GM12873 (cell line): ENCODE data around the gene LOXL3.

Experiments
- TF ChIP-seq, protein P1 (sequence below): IDR thresholded peaks from 2 replicates; pipeline ENCODE4 v1.5.1; 2012; ENCODE audit warnings: low read depth, mild to moderate bottlenecking, moderate library complexity, low read length, control low read depth; ENCODE audit not compliant: insufficient read depth; ENCODE audit errors: missing control alignments

LOXL3 gene

DNA sequence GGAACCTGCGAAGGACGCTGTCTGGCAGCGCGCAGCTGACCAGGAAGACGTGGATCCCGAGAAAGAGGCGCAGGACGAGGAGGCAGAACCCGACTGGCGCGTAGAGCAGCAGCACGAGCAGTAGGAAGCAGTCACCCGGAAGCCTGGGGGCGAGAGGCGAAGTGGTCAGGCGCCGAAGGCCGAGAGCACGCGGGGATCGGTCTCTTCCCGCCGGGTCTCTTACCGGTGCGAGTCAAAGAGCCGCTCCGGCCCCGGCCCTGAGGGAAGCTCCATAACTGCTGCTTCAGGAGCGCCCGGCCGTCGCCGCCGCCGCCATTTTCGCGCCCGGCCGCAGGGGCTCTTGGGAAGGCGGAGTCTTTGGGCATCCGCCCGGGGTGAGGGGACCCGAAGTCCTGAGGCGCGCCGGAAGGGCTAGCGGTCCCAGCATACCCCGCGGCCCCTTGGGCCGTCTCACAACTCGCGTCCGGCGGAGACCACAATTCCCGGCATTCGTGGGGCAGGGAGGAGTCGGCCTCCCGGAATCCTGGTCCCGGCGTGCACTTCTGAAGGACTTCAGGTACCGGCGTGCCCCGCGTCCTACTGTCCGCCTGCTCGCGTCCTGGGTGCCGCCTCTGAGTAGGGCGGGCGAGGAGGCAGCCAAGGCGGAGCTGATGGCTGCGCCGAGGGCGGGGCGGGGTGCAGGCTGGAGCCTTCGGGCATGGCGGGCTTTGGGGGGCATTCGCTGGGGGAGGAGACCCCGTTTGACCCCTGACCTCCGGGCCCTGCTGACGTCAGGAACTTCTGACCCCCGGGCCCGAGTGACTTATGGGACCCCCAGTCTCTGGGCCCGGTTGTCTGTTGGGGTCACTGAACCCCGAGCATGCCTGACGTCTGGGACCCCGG lies 24.1 kb downstream of the LOXL3 start, which contains the start of the genes AUP1 and HTRA2:
AUP1 (minus strand) TSS at position 350 of the 882 bp plus-strand sequence; CDS start at position 273, 77 bp downstream.
HTRA2 (plus strand) TSS at position 577 of the 882 bp plus-strand sequence; CDS start at position 651, 74 bp downstream.
- TF ChIP-seq, protein P1, sequence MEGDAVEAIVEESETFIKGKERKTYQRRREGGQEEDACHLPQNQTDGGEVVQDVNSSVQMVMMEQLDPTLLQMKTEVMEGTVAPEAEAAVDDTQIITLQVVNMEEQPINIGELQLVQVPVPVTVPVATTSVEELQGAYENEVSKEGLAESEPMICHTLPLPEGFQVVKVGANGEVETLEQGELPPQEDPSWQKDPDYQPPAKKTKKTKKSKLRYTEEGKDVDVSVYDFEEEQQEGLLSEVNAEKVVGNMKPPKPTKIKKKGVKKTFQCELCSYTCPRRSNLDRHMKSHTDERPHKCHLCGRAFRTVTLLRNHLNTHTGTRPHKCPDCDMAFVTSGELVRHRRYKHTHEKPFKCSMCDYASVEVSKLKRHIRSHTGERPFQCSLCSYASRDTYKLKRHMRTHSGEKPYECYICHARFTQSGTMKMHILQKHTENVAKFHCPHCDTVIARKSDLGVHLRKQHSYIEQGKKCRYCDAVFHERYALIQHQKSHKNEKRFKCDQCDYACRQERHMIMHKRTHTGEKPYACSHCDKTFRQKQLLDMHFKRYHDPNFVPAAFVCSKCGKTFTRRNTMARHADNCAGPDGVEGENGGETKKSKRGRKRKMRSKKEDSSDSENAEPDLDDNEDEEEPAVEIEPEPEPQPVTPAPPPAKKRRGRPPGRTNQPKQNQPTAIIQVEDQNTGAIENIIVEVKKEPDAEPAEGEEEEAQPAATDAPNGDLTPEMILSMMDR: no peak

DNA sequence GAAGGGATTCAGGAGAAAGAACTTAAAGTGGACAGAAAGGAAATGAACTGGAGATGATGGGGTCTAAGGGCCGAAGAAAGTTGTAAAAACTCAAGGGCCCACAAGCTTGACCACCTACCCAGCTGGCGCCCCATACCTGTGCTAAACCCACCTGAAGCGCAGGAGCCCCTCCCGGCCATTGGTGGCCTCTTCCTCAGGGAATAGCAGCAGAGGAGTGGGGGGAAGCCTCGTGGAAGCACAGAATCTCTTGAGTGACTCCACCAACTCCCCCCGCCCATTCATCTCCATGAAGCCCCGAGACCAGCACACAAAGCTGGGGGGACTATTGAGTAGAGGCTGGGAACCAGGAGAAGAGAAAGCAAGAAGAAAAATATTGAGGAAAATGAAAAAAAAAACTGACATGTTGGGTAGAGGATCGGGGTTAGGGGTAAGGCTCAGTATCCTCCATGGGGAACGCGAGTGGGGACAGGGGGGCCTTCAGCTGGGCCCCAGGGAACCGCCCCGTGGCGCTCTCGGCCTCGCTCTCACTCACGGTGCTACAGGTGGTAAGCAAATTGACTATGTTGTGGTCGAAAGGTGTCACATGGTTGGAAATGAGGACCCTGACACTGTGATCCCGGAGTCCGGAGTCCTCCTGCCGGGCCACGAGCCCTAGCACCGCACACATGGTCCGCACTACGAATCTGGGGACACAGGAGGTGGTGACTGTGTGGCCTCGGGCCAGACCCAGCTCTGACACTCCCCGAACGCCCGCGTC lies 25.0 kb downstream of the LOXL3 start:
- TF ChIP-seq, protein P1: peak; percentile 37

DNA sequence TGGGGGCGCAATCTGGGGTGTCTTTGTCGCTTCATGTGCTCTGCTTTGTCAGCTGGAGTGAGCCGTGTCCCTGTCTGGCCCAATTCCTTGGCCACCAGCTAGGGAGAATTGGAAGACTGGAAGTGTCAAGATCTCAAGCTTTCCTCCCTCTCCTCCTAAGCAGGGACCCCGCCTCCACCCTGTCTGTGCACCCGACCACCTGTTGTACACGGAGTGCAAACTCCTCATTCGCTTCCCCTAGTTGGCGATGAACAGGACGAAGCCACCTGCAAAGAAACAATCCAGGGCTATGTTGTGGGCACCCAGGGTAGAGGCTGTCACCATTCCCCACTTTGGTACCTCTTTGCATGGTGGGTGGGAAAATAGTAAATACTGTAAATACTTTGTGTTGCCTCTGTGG lies 26.0 kb downstream of the LOXL3 start:
- TF ChIP-seq, protein P1: no peak

DNA sequence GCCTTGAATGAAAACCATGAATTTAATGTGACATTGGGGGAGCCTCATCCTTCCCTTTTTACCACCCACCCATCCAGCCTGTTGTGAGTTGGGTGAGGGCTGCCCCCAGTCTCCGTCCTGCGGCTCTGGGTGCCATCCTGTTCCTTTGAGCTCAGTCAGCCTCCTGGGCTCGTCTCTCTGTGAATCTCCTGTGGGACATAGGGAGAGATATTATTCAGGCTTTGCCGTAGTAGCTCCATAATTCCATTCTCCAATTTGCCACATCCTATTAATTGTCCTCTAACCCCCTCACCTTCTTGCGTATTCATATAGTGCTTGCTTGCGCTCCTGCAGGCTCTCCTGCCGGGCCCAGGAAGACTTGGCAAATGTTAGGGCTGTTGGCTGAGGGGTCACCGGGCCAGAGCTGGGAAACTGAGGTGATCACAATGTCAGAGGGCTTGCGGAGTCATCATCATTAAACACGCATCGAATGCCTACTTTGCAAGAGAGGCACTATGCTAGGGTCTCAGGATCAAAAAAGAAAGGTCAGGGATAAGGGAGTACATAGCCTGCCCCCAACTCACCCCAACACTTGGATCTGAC lies 27.0 kb downstream of the LOXL3 start:
- TF ChIP-seq, protein P1: no peak

DNA sequence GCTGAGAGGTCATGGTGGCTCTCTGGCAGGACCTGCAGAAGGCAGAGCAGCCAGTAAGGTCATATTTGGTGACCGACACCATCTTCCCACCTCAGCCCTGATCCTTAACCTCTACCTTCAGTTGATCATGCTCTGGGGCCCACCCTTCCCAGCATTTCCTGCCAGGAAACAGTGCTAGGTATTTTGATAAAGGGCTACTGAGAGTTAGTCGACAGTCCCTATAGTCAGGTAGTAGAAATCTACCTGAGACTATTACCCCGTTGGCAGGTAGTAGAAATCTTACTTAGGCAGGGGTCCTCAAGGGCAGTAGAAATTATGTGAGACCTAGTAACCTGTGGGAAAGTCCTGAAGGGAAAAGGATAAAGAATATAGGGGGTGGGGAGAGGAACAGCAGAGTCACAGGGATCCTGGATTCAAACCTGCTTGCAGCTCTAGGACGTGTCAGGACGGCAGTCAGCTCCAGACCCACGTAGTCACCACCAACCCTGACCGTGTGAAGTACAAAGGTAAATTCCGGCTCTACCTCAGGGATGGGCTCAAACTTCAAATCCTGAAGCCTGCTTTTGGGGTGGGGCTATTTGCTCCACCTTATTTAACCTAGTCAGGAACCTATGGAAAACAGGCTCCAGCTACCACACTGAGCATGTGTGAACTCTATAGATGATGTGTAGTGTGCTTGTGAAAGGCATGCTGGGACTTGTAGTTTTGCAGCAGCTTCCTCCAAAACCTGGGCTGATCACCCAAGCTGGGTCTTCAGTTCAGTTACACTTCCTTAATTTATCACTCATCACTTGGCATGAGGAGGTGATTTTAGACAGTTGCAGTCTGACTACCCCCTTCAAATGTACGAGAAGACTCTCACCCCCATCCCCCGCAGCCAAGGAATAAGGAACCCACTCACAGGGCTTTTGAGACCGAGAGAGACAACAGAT lies 27.8 kb downstream of the LOXL3 start, which contains the start of gene DQX1:
DQX1 (minus strand) TSS at position 515 of the 932 bp plus-strand sequence; CDS start at position 13, 502 bp downstream.
- TF ChIP-seq, protein P1: no peak

DNA sequence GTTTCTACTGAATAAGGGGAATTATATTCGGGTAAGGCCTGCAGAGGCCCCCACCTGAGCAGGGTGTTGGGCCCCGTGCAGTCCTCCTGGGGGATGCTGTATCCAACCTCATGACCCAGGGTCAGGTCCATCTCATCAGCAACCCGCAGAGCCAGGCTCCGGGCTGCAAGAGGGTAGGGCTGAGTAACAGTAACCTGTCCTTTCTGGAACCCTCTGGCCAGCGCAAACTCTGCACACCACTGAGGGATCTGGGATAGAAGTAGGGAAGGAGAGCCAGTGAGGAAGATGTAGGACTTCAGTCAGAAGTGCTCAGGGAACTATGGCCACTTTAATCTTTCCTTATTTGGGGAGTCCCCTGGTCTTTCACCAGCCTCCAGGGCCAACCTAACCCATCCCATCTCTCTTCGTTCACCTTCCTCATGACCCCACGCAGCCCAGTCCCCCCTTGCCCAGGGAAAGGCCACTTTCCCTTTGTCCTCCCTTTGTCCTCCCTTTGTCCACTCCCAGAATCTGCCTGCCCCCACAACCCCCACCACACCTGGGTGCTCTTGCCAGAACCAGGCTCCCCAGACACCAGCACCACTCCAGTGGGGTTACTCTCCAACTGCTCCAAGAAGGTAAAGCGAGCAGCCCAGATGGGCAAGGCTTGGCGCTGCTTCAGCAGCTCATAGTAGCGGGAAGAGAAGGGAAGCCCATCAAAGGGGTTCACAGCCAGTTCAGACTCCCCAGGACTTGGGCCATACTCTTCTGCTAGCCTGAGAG lies 28.6 kb downstream of the LOXL3 start:
- TF ChIP-seq, protein P1: no peak
